ENCODE results near the gene SHMT2.

The SHMT2 gene

DNA sequence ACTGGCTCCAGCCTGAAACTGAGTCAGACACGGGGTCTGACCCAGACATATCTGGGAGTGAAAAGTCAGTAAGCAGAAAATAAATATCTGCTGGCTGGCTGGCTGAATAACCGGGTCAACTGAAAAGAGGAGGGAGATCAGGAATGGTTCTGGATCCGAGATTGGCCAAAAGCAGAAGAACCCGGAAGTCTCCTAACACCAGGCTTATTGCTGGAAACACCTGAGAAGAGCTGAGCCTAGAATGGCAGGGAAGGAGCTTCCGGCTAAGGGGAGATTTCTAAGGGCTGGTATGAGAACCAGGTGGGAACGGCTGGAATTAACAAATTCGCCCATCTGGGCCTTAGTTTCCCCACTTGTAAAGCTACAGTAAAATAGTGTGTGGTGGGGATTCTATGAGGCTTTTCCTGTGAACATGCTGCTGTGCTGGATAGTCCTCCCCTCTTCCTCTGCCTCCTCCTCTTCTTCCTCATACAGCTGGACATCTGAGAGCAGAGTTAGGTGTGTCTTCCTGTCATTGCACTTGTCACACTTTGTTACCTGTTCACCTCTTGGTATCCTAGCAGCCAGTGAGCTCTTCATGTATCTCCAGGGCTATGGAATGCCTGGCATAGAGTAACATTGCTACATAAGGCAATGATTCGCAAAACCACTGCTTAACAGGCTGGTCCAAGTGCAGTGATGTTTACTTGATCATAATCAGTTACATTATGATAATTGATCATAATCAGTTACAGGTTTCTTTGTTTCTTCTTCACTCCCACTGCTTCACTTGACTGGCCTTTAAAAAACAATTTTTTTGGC lies 2.0 kb upstream of the SHMT2 start:
- DNase-seq = no peak

DNA sequence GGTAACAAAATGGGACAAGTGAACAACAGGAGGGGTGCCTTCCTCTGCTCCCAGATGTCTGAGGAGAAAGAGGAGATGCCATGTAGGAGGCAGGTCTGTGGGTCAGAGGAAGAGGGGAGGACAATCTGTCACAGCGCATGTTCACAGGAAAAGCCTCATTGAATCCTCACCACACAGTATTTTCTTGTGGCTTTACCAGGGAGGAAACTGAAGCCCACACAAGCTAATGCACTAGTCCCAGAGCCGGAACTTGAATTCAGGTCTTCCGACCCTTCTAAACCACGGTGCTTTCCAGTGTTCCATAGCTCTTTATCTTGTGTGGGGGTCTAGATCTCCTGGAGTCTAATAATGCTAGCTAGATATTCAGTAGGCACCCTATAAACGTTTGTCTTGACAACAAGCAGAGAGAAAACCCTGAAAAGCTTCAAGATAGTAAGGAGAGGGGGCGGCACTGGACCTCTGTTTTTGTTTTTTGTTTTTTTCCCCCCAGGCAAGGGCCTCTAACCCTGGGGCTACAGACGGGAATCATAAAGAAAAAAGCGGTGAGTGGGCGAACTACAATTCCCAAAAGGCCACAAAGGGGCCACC lies 371 bp upstream of the SHMT2 start:
- DNase-seq = no peak

GRCh38 chr12:57230381-57231155 lies 1.1 kb downstream of the SHMT2 start:
- no peak for DNase-seq

GRCh38 chr12:57231276-57232021 lies 1.9 kb downstream of the SHMT2 start:
- no peak for DNase-seq

DNA sequence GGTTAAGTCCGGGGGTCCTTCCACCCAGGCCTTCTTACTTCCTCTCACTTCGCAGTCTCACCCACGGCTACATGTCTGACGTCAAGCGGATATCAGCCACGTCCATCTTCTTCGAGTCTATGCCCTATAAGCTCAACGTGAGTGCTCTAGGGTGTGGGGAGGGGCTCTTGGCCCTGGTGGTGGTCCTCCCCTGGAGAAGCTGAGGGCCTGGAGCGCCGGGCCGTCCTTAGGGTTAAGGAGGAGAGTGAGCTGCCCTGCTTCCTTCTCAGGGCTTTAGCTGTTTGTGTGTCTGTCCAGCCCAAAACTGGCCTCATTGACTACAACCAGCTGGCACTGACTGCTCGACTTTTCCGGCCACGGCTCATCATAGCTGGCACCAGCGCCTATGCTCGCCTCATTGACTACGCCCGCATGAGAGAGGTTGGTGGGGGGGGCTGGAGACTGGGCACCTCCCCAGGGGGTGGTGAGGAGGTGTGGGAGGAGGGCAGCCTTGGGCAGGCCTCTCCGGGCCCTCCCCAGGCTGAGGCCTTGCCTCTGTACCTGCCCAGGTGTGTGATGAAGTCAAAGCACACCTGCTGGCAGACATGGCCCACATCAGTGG lies 2.7 kb downstream of the SHMT2 start:
- DNase-seq = no peak

GRCh38 chr12:57233357-57234232 lies 4.1 kb downstream of the SHMT2 start:
- DNase-seq = no peak

GRCh38 chr12:57234233-57234570 lies 4.7 kb downstream of the SHMT2 start:
- DNase-seq = no peak

- DNase-seq = no peak
Measured at GRCh38 chr12:57234571-57235016, 5.1 kb downstream of the SHMT2 start.

GRCh38 chr12:57235017-57235727 lies 5.7 kb downstream of the SHMT2 start:
- DNase-seq = no peak

GRCh38 chr12:57235728-57236131 lies 6.2 kb downstream of the SHMT2 start:
- DNase-seq = no peak

DNA sequence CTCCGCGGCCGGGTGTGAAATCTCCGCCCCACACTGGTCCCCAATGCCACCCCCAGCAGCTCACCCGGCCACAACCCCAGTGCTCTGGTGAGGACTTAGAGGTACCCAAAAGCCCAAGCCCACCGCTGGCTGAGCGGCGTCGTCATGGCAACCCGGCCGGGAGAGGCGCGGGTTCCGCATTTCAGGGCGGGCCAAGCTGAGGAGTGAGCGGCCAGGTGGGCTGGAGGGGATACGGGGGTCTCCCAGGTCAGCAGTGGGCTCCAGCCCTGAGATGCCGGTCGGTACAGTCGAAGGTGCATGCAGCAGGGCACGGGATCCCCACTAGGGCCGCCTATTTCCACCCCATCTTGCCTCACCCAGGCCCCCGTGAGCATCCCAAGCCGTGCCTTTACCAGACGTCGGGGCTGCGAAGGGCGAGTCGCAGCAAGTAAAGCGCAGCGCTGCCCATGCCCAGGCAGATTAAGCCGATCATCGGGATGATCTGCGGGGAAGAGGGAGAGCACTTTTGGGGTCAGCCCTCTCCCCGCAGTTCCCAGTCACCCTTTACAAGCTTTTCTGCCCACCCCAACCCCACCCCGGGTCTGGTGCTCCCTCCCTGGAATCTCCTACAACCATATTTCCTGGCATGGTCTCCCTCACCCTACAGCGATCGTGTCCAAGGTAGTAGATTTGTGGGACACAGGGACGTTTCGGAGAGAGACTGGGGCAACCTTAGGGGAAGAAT lies 6.9 kb downstream of the SHMT2 start:
- no peak for DNase-seq

DNA sequence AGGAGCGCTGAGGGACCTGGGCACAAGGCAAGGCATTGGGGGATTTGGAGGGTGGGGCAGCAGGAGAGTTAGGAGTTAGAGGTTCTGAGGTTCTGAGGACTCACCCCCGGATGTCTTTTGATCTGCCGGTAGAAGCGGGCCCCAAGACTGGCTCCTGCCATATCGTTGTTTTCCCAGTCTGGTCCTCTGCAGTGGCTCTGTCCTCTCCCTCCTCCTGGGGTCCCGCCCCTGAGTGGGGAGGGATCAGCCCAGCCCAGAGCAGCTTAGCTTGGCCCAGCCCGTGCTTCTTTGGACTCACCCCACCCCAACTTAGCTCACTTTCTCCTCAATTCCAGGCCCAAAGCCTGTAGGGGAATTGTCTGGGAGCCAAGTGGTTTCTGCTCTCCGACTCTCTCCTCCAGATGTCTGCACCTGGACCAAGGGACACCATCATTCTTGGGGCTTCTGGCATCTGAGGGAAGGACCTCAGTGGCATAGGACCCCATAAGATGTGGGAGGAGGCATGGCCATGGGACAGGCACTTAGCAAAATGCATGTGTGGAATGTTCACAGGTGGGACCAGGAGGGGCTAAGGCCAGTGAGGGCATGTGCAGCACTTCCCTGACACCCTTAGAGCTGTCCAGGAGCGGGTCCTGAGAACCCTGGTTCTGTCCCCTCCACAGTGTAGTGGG lies 7.5 kb downstream of the SHMT2 start:
- DNase-seq = no peak

DNA sequence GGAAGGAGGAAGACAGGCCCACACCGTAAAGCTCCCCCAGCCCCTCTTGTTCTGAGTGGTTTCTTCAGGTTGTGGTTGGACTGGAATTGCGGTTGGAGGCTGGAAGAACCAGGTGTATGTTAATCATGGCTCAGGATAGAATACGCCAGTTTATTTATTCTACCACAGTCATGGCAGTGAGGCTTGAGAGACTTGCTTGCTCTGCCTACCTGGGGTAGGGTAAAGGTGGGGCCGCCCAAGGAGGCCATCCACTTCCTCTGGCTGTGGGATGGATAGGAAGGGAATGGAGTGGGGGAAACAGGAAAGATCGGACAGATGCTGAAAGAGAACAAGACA lies 8.1 kb downstream of the SHMT2 start:
- no peak for DNase-seq

GRCh38 chr12:57237932-57238853 lies 8.7 kb downstream of the SHMT2 start:
- no peak for DNase-seq

GRCh38 chr12:57238854-57239554 lies 9.5 kb downstream of the SHMT2 start:
- peak; percentile 87 for DNase-seq

DNA sequence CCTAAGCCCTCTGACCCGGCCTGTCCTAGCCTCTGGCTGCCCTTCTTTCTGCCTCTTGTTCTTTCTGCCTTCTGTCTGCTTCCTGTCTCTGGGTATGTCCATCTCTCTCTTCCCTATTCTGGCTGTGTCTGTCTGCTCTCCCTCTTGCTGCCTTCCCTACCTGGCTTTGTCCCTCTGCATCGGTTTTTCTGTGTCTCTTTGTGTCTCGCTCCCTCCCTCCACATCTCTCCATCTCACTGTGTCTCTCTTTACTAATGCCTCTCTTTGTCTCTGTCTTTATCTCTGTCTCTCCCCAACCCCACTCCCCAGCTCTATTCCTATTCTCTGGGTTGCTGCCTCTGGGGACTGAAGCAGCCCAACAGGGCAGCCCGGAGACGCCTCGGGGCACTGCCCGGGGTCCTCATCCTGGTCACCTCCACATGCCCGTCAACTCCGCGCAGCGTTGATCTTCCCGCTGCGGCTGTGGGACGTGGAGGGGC lies 10.1 kb downstream of the SHMT2 start:
- DNase-seq = no peak

- DNase-seq = no peak
Measured at GRCh38 chr12:57240066-57240921, 10.8 kb downstream of the SHMT2 start.

Data from midbrain (tissue), 1 donor.